ENCODE measurements around the gene OR6M1.

OR6M1 gene

GRCh38 chr11:123796226-123796625 lies 9.9 kb downstream of the OR6M1 start:
- Histone ChIP-seq H3K4me3 (ENCODE audit: low read length in 2 of 2) (no peak overlapping the region), H2BK12ac (ENCODE audit: low read length) (no peak overlapping the region), H3K4me2 (ENCODE audit: insufficient read depth, low read length, poor library complexity, severe bottlenecking) (no peak overlapping the region), H2BK5ac (ENCODE audit: low read length) (no peak overlapping the region), H3K27me3 (ENCODE audit: control insufficient read depth in 3 of 3, insufficient read depth in 3 of 3, low read depth in 1 of 3, low read length in 3 of 3) (no peaks in the 10 kb centered on the region), H3K36me3 (replicated peaks in 1 of 2; ENCODE audit: control insufficient read depth in 2 of 2, insufficient read depth in 2 of 2, low read length in 2 of 2) (no peaks in the 10 kb centered on the region), H2BK120ac (ENCODE audit: low read depth, low read length) (no peak overlapping the region), H3K14ac (ENCODE audit: low read length) (no peak overlapping the region), H3K79me1 (ENCODE audit: low read depth, low read length) (no peaks in the 10 kb centered on the region), H3K27ac (replicated peaks; ENCODE audit: low read length) (no peak overlapping the region), H3K4me1 (ENCODE audit: control insufficient read depth in 2 of 2, insufficient read depth in 1 of 2, low read depth in 1 of 2, low read length in 2 of 2) (no peaks in the 10 kb centered on the region), H3K23ac (ENCODE audit: low read depth, low read length, poor library complexity) (no peak overlapping the region), H3K4ac (ENCODE audit: low read length) (no peak overlapping the region), H2BK15ac (ENCODE audit: low read length) (no peak overlapping the region), H2AK5ac (ENCODE audit: low read depth, low read length) (no peak overlapping the region), H4K91ac (ENCODE audit: low read depth, low read length, poor library complexity) (no peak overlapping the region), H4K8ac (ENCODE audit: low read depth, low read length) (no peak overlapping the region), H3K9ac (ENCODE audit: low read depth, low read length, poor library complexity) (no peak overlapping the region), H2AFZ (ENCODE audit: low read length) (no peak overlapping the region), H3K9me3 (replicated peaks in 1 of 2; ENCODE audit: control insufficient read depth in 2 of 2, insufficient read depth in 1 of 2, low read depth in 1 of 2, low read length in 2 of 2) (no peaks in the 10 kb centered on the region), H3K18ac (ENCODE audit: low read length) (no peak overlapping the region)
- no peak for DNase-seq (ENCODE audit: low spot score)
- no CpG with 5 or more reads among the region's 1 CpG for WGBS, 2 donors (ENCODE audit: extremely low coverage in 2 of 2, insufficient read length in 2 of 2, insufficient replicate concordance in 1 of 2)

- H3K27me3 ChIP-seq (ENCODE audit: control insufficient read depth in 3 of 3, insufficient read depth in 3 of 3, low read depth in 1 of 3, low read length in 3 of 3) = no peaks in the 10 kb centered on the region
- no peak overlapping the region for H3K4me3 ChIP-seq (ENCODE audit: low read length in 2 of 2)
- no peaks in the 10 kb centered on the region for H3K9me3 ChIP-seq (replicated peaks in 1 of 2; ENCODE audit: control insufficient read depth in 2 of 2, insufficient read depth in 1 of 2, low read depth in 1 of 2, low read length in 2 of 2)
- WGBS, 2 donors (ENCODE audit: extremely low coverage in 2 of 2, insufficient read length in 2 of 2, insufficient replicate concordance in 1 of 2) = no CpG with 5 or more reads among the region's 1 CpG
- no peaks in the 10 kb centered on the region for H3K4me1 ChIP-seq (ENCODE audit: control insufficient read depth in 2 of 2, insufficient read depth in 1 of 2, low read depth in 1 of 2, low read length in 2 of 2)
- no peaks in the 10 kb centered on the region for H3K79me1 ChIP-seq (ENCODE audit: low read depth, low read length)
- no peak overlapping the region for H2BK120ac ChIP-seq (ENCODE audit: low read depth, low read length)
- no peak for DNase-seq (ENCODE audit: low spot score)
- H3K9ac ChIP-seq (ENCODE audit: low read depth, low read length, poor library complexity) = no peak overlapping the region
- H3K14ac ChIP-seq (ENCODE audit: low read length) = no peak overlapping the region
- H2BK5ac ChIP-seq (ENCODE audit: low read length) = no peak overlapping the region
- H3K4ac ChIP-seq (ENCODE audit: low read length) = no peak overlapping the region
- H3K18ac ChIP-seq (ENCODE audit: low read length) = no peak overlapping the region
- no peak overlapping the region for H2AFZ ChIP-seq (ENCODE audit: low read length)
- H3K27ac ChIP-seq (replicated peaks; ENCODE audit: low read length) = no peak overlapping the region
- H4K8ac ChIP-seq (ENCODE audit: low read depth, low read length) = no peak overlapping the region
- no peak overlapping the region for H2AK5ac ChIP-seq (ENCODE audit: low read depth, low read length)
- no peak overlapping the region for H3K4me2 ChIP-seq (ENCODE audit: insufficient read depth, low read length, poor library complexity, severe bottlenecking)
- H4K91ac ChIP-seq (ENCODE audit: low read depth, low read length, poor library complexity) = no peak overlapping the region
- H3K23ac ChIP-seq (ENCODE audit: low read depth, low read length, poor library complexity) = no peak overlapping the region
- no peak overlapping the region for H2BK15ac ChIP-seq (ENCODE audit: low read length)
- H3K36me3 ChIP-seq (replicated peaks in 1 of 2; ENCODE audit: control insufficient read depth in 2 of 2, insufficient read depth in 2 of 2, low read length in 2 of 2) = no peaks in the 10 kb centered on the region
- no peak overlapping the region for H2BK12ac ChIP-seq (ENCODE audit: low read length)
Observed at GRCh38 chr11:123783536-123783935, 22.6 kb downstream of the OR6M1 start.

GRCh38 chr11:123778511-123778910 lies 27.6 kb downstream of the OR6M1 start:
- Histone ChIP-seq H3K14ac (ENCODE audit: low read length) (no peak overlapping the region), H3K4me1 (ENCODE audit: control insufficient read depth in 2 of 2, insufficient read depth in 1 of 2, low read depth in 1 of 2, low read length in 2 of 2) (no peaks in the 10 kb centered on the region), H3K9ac (ENCODE audit: low read depth, low read length, poor library complexity) (no peak overlapping the region), H3K23ac (ENCODE audit: low read depth, low read length, poor library complexity) (no peak overlapping the region), H3K4me2 (ENCODE audit: insufficient read depth, low read length, poor library complexity, severe bottlenecking) (no peak overlapping the region), H2BK15ac (ENCODE audit: low read length) (no peak overlapping the region), H2BK12ac (ENCODE audit: low read length) (no peak overlapping the region), H3K4ac (ENCODE audit: low read length) (no peak overlapping the region), H3K18ac (ENCODE audit: low read length) (no peak overlapping the region), H3K4me3 (ENCODE audit: low read length in 2 of 2) (no peak overlapping the region), H2AFZ (ENCODE audit: low read length) (no peak overlapping the region), H3K79me1 (ENCODE audit: low read depth, low read length) (no peaks in the 10 kb centered on the region), H2AK5ac (ENCODE audit: low read depth, low read length) (no peak overlapping the region), H3K27ac (replicated peaks; ENCODE audit: low read length) (no peak overlapping the region), H4K8ac (ENCODE audit: low read depth, low read length) (no peak overlapping the region), H4K91ac (ENCODE audit: low read depth, low read length, poor library complexity) (no peak overlapping the region), H2BK5ac (ENCODE audit: low read length) (no peak overlapping the region), H3K36me3 (replicated peaks in 1 of 2; ENCODE audit: control insufficient read depth in 2 of 2, insufficient read depth in 2 of 2, low read length in 2 of 2) (no peaks in the 10 kb centered on the region), H2BK120ac (ENCODE audit: low read depth, low read length) (no peak overlapping the region), H3K9me3 (replicated peaks in 1 of 2; ENCODE audit: control insufficient read depth in 2 of 2, insufficient read depth in 1 of 2, low read depth in 1 of 2, low read length in 2 of 2) (no peaks in the 10 kb centered on the region), H3K27me3 (ENCODE audit: control insufficient read depth in 3 of 3, insufficient read depth in 3 of 3, low read depth in 1 of 3, low read length in 3 of 3) (no peaks in the 10 kb centered on the region)
- no CpG with 5 or more reads among the region's 1 CpG for WGBS, 2 donors (ENCODE audit: extremely low coverage in 2 of 2, insufficient read length in 2 of 2, insufficient replicate concordance in 1 of 2)
- DNase-seq (ENCODE audit: low spot score) = no peak

- no peak overlapping the region for H3K14ac ChIP-seq (ENCODE audit: low read length)
- H2BK120ac ChIP-seq (ENCODE audit: low read depth, low read length) = no peak overlapping the region
- WGBS, 2 donors (ENCODE audit: extremely low coverage in 2 of 2, insufficient read length in 2 of 2, insufficient replicate concordance in 1 of 2) = no CpG with 5 or more reads among the region's 4 CpGs
- no peak overlapping the region for H4K91ac ChIP-seq (ENCODE audit: low read depth, low read length, poor library complexity)
- H3K4ac ChIP-seq (ENCODE audit: low read length) = no peak overlapping the region
- no peak overlapping the region for H3K18ac ChIP-seq (ENCODE audit: low read length)
- no peak overlapping the region for H3K4me3 ChIP-seq (ENCODE audit: low read length in 2 of 2)
- H3K27ac ChIP-seq (replicated peaks; ENCODE audit: low read length) = no peak overlapping the region
- no peak overlapping the region for H2AFZ ChIP-seq (ENCODE audit: low read length)
- no peak overlapping the region for H4K8ac ChIP-seq (ENCODE audit: low read depth, low read length)
- H2BK15ac ChIP-seq (ENCODE audit: low read length) = no peak overlapping the region
- DNase-seq (ENCODE audit: low spot score) = no peak
- no peaks in the 10 kb centered on the region for H3K9me3 ChIP-seq (replicated peaks in 1 of 2; ENCODE audit: control insufficient read depth in 2 of 2, insufficient read depth in 1 of 2, low read depth in 1 of 2, low read length in 2 of 2)
- H3K23ac ChIP-seq (ENCODE audit: low read depth, low read length, poor library complexity) = no peak overlapping the region
- no peak overlapping the region for H2AK5ac ChIP-seq (ENCODE audit: low read depth, low read length)
- no peak overlapping the region for H3K4me2 ChIP-seq (ENCODE audit: insufficient read depth, low read length, poor library complexity, severe bottlenecking)
- no peaks in the 10 kb centered on the region for H3K36me3 ChIP-seq (replicated peaks in 1 of 2; ENCODE audit: control insufficient read depth in 2 of 2, insufficient read depth in 2 of 2, low read length in 2 of 2)
- H3K79me1 ChIP-seq (ENCODE audit: low read depth, low read length) = no peaks in the 10 kb centered on the region
- no peaks in the 10 kb centered on the region for H3K27me3 ChIP-seq (ENCODE audit: control insufficient read depth in 3 of 3, insufficient read depth in 3 of 3, low read depth in 1 of 3, low read length in 3 of 3)
- no peaks in the 10 kb centered on the region for H3K4me1 ChIP-seq (ENCODE audit: control insufficient read depth in 2 of 2, insufficient read depth in 1 of 2, low read depth in 1 of 2, low read length in 2 of 2)
- no peak overlapping the region for H3K9ac ChIP-seq (ENCODE audit: low read depth, low read length, poor library complexity)
- H2BK5ac ChIP-seq (ENCODE audit: low read length) = no peak overlapping the region
- H2BK12ac ChIP-seq (ENCODE audit: low read length) = no peak overlapping the region
Observed at GRCh38 chr11:123775715-123776549, 30.2 kb downstream of the OR6M1 start.

All from neuronal stem cell (in vitro differentiated cells).